ENCODE results near the gene NOL12.

GRCh38 chr22:37659066-37659896 lies 26.9 kb upstream of the NOL12 start:
- no peak for TF ChIP-seq CTCF (IDR thresholded peaks at IDR 0.05)
- TF ChIP-seq POLR2AphosphoS5 (IDR thresholded peaks at IDR 0.05), result no peak
